Stimulated activated CD8-positive, alpha-beta memory T cell treated with anti-CD3 and anti-CD28 coated beads, Interleukin-15, amount 100 ng/mL, for 1 hour (primary cell): ENCODE data around the gene HINT2.
A peak's percentile ranks its signal among the peaks of the same experiment; 100 is the strongest.

Experiments used
- DNase-seq: peaks from one replicate; pipeline ENCODE4 v3.0.0-alpha.2; 2020; ENCODE audit warnings: low read depth

HINT2 gene

DNA sequence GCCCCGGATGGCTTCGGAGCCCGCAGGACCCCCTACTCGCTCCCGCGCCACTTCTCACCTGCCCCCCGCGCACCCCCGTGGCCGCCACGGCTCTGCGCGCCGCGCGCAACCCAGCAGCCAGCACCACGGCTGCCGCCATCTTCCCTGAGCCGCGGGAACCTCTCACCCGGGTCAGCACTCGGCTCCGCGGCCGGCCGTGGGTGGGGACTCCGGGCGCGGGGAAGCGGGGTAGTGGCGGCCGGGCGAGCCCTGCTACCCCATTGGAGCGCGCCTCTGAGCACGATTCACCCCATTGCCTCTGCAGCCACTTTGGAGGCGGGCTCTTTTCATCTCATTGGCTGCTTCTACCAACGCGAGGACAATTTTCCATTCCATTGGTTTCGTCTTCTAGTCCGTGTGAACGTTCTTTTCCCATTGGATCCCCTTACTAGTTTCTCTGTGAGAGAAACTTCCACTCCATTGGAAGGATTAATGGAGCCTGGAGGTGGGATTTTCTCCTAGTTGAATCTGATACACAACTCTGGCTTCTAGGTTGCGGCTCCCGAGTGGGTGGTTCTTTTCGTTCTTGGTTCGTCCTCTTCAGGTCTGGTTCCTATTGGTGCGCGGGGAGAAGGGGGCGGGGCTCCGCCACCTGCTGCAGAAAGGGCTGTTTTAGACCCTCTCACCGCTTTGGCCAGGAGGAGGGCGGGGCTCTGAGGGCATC is at the start of gene HINT2:
Gene HINT2, minus strand, starts transcription at position 202 of the 703 bp plus-strand sequence. Its CDS starts 63 bp downstream, at position 139.
- peak; percentile 98 for DNase-seq

DNA sequence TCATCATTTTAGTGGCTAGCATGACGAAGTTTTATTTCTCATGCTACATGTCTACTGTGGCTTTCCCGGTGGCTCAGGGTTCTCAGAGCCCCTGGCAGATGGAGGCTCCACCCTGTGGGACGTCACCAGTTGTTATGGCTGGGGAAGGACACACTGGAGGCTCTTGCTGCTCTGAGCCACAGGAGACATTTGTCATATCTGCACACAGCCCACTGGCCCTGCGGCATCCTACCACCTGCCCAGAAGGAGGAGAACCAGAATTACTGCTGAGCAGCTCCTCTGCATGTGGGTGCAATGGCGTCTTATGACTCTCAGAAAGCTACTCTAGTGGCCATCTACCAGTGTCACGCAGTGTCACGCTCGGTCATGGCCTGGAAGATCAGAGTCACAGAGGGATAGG is 48.7 kb upstream of the HINT2 start:
- no peak for DNase-seq

- no peak for DNase-seq
These were observed 47.5 kb upstream of the HINT2 start for GRCh38 chr9:35862328-35862727.

DNA sequence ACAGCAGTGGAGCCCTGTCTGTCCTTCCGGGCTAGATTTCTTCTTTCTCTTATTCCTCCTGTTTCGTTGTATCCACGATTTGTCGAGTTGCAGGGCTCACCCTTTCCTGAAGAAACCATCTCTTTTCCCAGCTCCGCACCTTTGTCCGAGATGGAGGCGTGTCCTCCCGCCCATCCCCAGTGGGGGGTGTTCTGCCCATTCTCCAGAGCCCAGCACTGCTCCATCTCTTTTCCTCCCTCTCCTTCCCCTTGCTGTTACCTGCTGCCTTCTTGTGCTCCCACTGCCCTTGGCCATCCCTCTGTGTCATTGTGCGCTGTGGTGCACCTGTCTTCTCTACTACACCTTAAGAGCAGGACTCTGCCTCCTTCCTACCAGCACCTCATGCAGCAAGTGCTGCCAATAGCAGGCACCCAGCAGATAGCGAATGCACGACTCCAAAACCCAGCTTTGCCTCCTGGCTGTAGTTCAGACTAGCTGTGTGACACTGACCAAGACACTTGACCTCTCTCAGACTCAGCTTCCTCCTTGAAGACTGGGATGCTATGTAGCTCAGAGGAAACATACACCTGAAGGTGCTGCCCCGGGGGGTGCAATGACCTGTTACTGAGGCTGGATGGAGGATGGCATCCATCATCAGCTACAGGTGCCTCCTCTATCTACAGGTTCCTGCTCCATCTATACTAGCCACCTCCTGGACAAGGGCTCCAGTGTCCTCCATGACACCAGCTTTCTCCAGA is 46.5 kb upstream of the HINT2 start:
- no peak for DNase-seq

- DNase-seq: no peak
These were observed 45.1 kb upstream of the HINT2 start for GRCh38 chr9:35859990-35860339.

DNA sequence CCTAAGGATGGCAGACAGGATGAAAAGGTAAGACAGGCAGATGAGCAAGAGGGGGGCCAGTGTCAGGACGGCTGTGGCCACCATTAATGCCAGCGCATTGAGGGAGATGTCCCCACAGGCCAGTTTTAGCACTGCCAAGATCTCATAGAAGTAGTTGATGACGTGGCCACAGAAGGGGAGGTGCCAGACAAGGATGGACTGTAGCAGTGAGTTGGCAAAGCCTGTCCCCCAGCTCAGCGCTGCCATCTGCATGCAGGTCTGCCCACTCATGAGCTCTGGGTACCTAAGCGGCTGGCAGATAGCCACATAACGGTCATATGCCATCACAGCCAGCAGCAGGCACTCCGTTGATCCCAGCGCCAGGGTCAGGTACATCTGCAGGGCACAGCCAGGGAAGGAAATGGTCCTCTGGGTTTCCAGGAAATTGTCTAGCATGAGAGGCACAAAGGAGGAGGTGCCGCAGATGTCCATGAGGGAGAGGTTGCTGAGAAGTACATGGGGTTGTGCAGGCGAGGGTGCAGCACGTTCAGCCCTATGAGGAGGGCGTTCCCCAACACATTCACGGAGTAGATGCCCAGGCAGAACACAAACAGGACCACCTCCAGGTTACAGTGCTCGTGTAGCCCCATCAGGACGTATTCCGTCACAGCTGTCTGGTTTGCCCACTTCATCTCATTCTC is 44.6 kb upstream of the HINT2 start:
- DNase-seq: no peak

DNA sequence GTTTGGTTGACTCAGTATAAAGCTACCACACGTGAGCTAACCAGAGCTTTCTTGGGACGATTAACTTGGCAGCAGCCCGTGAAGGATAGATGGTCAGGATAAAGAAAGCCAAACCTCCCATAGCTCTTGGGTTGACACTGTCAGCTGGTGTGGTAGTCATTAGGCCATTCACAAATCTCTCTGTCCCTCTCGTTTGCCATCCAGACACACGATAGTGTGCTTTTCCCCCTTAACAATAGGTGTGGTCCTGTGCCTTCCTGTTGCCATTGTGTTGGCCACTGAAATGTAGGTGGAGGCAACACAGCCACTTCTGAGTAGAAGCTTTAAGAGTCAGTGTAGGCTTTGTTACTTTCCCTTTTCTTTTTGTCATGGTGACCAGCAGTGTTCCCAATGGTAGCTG is 43.6 kb upstream of the HINT2 start:
- no peak for DNase-seq

GRCh38 chr9:35856882-35857281 is 42.0 kb upstream of the HINT2 start:
- DNase-seq: no peak

DNA sequence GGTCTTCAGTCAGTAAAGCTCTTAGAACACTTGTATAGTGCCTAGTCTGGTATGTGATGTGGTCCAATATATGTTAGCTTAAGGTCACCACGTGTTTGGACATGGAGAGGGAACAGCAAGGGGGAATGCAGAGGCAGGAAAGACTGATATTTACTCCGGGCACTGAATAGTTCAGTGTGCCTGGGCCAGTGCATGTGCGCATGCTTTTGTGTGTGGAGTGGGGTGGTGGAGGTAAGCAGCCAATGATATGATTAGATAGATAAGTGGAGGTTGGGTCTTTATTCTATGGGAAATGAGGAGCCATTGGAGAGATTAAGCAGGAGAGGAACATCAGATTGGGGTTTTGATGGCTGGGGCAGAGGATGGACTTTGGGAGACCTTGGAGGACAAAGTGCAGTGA is 41.4 kb upstream of the HINT2 start:
- no peak for DNase-seq

GRCh38 chr9:35854091-35854762 is 39.4 kb upstream of the HINT2 start:
- DNase-seq: no peak

DNA sequence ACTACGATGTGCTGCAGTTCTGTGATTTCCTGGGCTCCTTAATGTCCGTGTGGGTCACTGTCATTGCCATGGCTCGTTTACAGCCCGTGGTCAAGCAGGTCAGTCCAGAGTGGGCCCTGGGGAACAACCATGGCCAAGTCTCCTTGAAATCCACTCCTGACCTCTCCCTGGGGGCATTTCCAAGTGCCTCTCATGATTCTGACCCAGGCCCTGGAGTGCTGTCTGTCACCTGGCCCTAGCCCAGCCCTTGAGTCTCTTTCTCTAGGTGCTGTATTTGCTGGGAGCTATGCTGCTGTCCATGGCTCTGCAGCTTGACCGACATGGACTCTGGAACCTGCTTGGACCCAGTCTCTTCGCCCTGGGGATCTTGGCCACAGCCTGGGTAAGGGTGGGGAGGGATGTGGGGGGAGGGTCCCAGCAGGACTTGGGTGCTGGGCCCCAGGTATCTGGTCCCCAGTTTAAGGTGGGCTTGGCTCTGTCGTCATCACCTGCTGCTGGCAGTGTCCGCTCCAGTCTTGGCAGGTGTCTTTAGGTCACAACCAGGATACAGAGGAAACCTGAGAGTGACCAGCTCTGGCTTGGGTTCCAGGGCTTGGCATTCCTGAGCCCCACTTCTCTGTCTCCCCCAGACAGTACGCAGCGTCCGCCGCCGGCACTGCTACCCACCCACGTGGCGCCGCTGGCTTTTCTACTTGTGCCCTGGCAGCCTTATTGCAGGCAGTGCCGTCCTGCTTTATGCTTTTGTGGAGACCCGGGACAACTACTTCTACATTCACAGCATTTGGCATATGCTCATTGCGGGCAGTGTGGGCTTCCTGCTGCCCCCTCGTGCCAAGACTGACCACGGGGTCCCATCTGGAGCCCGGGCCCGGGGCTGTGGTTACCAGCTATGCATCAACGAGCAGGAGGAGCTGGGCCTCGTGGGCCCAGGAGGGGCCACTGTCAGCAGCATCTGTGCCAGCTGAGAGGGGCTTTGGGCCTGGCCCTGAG is 38.3 kb upstream of the HINT2 start:
- DNase-seq: no peak

GRCh38 chr9:35852267-35852815 is 37.5 kb upstream of the HINT2 start:
- no peak for DNase-seq

DNA sequence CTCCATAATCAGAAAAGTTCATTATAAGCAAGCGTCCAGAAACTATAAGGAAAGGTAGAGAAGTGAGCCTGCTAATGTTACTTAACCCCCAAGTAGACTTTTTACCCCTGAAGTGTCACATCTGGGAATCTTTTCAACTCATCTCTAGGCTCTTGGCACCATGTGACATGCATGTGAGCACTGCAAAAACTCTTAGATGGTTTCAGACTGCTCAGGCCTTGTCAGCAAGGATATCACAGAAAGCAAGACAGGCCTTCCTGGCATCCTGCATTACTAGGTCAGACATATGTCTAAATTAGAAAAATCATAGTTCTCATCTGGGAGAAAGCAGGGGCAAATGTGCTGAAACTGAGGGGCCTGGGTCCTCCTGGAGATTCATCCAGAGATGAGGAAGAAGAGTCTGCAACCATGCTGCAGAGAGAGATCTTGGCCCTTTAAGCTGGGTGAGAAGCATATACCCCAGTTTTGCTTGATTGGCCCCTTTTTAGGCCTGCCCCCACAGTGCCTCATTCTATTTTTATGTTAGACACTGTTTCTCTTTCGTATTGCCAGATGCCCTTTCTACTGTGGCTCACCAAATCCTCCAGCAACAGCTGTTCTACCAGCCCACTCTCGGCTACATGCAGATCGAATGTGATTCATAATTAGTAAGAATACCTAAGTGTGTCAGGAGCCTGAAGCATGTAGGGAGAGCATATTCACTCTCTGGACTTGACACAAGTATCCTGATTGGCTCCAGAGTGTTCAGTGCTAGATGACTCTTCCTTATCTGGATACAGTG is 33.1 kb upstream of the HINT2 start:
- no peak for DNase-seq

GRCh38 chr9:35845824-35846771 is 31.3 kb upstream of the HINT2 start:
- no peak for DNase-seq

GRCh38 chr9:35844628-35845270 is 29.9 kb upstream of the HINT2 start:
- DNase-seq: no peak

GRCh38 chr9:35842795-35843194 is 28.0 kb upstream of the HINT2 start:
- DNase-seq: no peak

GRCh38 chr9:35842020-35842745 is 27.3 kb upstream of the HINT2 start:
- DNase-seq: no peak

DNA sequence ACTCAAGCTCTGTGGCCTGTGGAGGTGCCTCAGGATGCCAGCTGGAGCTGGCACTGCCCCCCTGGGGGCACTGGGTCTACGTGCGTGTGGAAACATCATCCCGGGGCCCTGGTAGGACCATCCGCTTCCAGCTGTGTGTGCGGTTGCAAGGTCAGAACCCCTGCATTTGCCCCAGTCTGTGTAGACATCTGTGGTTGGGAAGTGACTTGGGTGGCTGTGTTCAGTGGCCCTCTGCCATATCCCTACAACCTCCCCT is 26.7 kb upstream of the HINT2 start:
- no peak for DNase-seq
